Neuron (in vitro differentiated cells): ENCODE data around the gene AFAP1.

Experiments used
- H2AFZ ChIP-seq: one replicate; pipeline ENCODE4 v1.6.1; 2013; ENCODE audit warnings: low read depth, mild to moderate bottlenecking, inconsistent platforms, low read length, moderate library complexity
- H3K27me3 ChIP-seq: one replicate; pipeline ENCODE4 v1.6.1; 2013; ENCODE audit warnings: low read length; ENCODE audit not compliant: insufficient read depth
- H3K36me3 ChIP-seq: one replicate; pipeline ENCODE4 v1.6.1; 2013; ENCODE audit warnings: low read length; ENCODE audit not compliant: insufficient read depth
- H3K4me1 ChIP-seq: one replicate; pipeline ENCODE4 v1.6.1; 2013; ENCODE audit warnings: low read length; ENCODE audit not compliant: insufficient read depth
- H3K4me3 ChIP-seq: 2 replicates; pipeline ENCODE4 v1.5.1; 2013; ENCODE audit warnings: mild to moderate bottlenecking, low read length, moderate library complexity
- H3K9me3 ChIP-seq: one replicate; pipeline ENCODE4 v1.6.1; 2013; ENCODE audit warnings: low read length

The AFAP1 gene

GRCh38 chr4:7740866-7741525, 198.7 kb downstream of the AFAP1 start:
- no peak overlapping the region for H2AFZ ChIP-seq
- no peaks in the 10 kb centered on the region for H3K4me1 ChIP-seq
- H3K27me3 ChIP-seq, result no peaks in the 10 kb centered on the region
- H3K4me3 ChIP-seq, result no peak overlapping the region
- H3K9me3 ChIP-seq, result no peaks in the 10 kb centered on the region
- H3K36me3 ChIP-seq, result no peaks in the 10 kb centered on the region

- Histone ChIP-seq H3K4me3 (no peak overlapping the region), H3K4me1 (no peaks in the 10 kb centered on the region), H3K36me3 (no peaks in the 10 kb centered on the region), H3K27me3 (peaks cover 5% of the 10 kb centered on the region), H2AFZ (no peak overlapping the region), H3K9me3 (no peaks in the 10 kb centered on the region)
Measured at GRCh38 chr4:7739918-7740865, 199.5 kb downstream of the AFAP1 start.

- no peak overlapping the region for H2AFZ ChIP-seq
- no peaks in the 10 kb centered on the region for H3K9me3 ChIP-seq
- H3K27me3 ChIP-seq, result peaks cover 9% of the 10 kb centered on the region
- H3K36me3 ChIP-seq, result no peaks in the 10 kb centered on the region
- no peak overlapping the region for H3K4me3 ChIP-seq
- H3K4me1 ChIP-seq, result no peaks in the 10 kb centered on the region
Measured at GRCh38 chr4:7739077-7739917, 200.4 kb downstream of the AFAP1 start.

GRCh38 chr4:7738458-7739076, 201.1 kb downstream of the AFAP1 start:
- Histone ChIP-seq H3K27me3 (peaks cover 12% of the 10 kb centered on the region), H3K9me3 (no peaks in the 10 kb centered on the region), H2AFZ (no peak overlapping the region), H3K4me3 (no peak overlapping the region), H3K36me3 (no peaks in the 10 kb centered on the region), H3K4me1 (no peaks in the 10 kb centered on the region)

GRCh38 chr4:7737752-7738457, 201.8 kb downstream of the AFAP1 start:
- Histone ChIP-seq H2AFZ (no peak overlapping the region), H3K36me3 (no peaks in the 10 kb centered on the region), H3K9me3 (no peaks in the 10 kb centered on the region), H3K27me3 (peaks cover 15% of the 10 kb centered on the region), H3K4me1 (no peaks in the 10 kb centered on the region), H3K4me3 (no peak overlapping the region)

GRCh38 chr4:7737268-7737645, 202.4 kb downstream of the AFAP1 start:
- Histone ChIP-seq H3K4me1 (no peaks in the 10 kb centered on the region), H3K27me3 (peaks cover 19% of the 10 kb centered on the region), H3K4me3 (no peak overlapping the region), H3K9me3 (no peaks in the 10 kb centered on the region), H2AFZ (no peak overlapping the region), H3K36me3 (no peaks in the 10 kb centered on the region)

- Histone ChIP-seq H3K27me3 (peaks cover 22% of the 10 kb centered on the region), H3K9me3 (no peaks in the 10 kb centered on the region), H3K4me3 (no peak overlapping the region), H2AFZ (no peak overlapping the region), H3K36me3 (no peaks in the 10 kb centered on the region), H3K4me1 (no peaks in the 10 kb centered on the region)
Measured at GRCh38 chr4:7736436-7737267, 203.0 kb downstream of the AFAP1 start.

GRCh38 chr4:7735961-7736360, 203.7 kb downstream of the AFAP1 start:
- Histone ChIP-seq H3K27me3 (peaks cover 22% of the 10 kb centered on the region), H3K9me3 (no peaks in the 10 kb centered on the region), H2AFZ (no peak overlapping the region), H3K4me3 (no peak overlapping the region), H3K4me1 (no peaks in the 10 kb centered on the region), H3K36me3 (no peaks in the 10 kb centered on the region)

GRCh38 chr4:7735395-7735794, 204.3 kb downstream of the AFAP1 start:
- no peak overlapping the region for H2AFZ ChIP-seq
- peaks cover 22% of the 10 kb centered on the region for H3K27me3 ChIP-seq
- H3K4me3 ChIP-seq, result no peak overlapping the region
- no peaks in the 10 kb centered on the region for H3K4me1 ChIP-seq
- H3K36me3 ChIP-seq, result no peaks in the 10 kb centered on the region
- H3K9me3 ChIP-seq, result no peaks in the 10 kb centered on the region

GRCh38 chr4:7734651-7735260, 204.9 kb downstream of the AFAP1 start:
- Histone ChIP-seq H3K4me3 (no peak overlapping the region), H3K9me3 (no peaks in the 10 kb centered on the region), H3K36me3 (no peaks in the 10 kb centered on the region), H2AFZ (no peak overlapping the region), H3K27me3 (peaks cover 22% of the 10 kb centered on the region), H3K4me1 (no peaks in the 10 kb centered on the region)

- Histone ChIP-seq H3K36me3 (no peaks in the 10 kb centered on the region), H3K27me3 (peaks cover 22% of the 10 kb centered on the region), H3K9me3 (no peaks in the 10 kb centered on the region), H2AFZ (no peak overlapping the region), H3K4me1 (no peaks in the 10 kb centered on the region), H3K4me3 (no peak overlapping the region)
Measured at GRCh38 chr4:7733801-7734650, 205.6 kb downstream of the AFAP1 start.
